HEK293T (cell line): ENCODE data around the gene HMGXB3.
"Not testable (repeated sequence)": the region's sequence is repeated elsewhere in the genome, so short reads cannot be mapped to it uniquely, and the experiment has no call there.

Experiments used
- CTCF ChIA-PET: fragments of 350-600 bp; formaldehyde crosslinking; extraction: SDS; loops from one replicate; lab custom pipeline; 2021; ENCODE audit warnings: antibody characterized with exemption, inconsistent platforms; lab: Yijun Ruan, JAX
- POLR2A ChIA-PET: fragments of 350-600 bp; formaldehyde crosslinking; extraction: SDS; loops from one replicate; lab custom pipeline; 2020; ENCODE audit warnings: antibody characterized with exemption, inconsistent platforms; lab: Yijun Ruan, JAX
- DNase-seq: peaks from one replicate; pipeline ENCODE4 v3.0.0; 2012; ENCODE audit warnings: mixed read lengths; ENCODE audit errors: extremely low spot score
- ARNT ChIP-seq: fragments of 450-650 bp; IDR thresholded peaks from 2 replicates; pipeline ENCODE4 v1.6.1; 2017; ENCODE audit warnings: mild to moderate bottlenecking
- BHLHE40 ChIP-seq: fragments of 450-650 bp; IDR thresholded peaks from 2 replicates; pipeline ENCODE4 v1.6.1; 2016; ENCODE audit warnings: mild to moderate bottlenecking, moderate library complexity, borderline replicate concordance
- CTBP1 ChIP-seq: fragments of 450-650 bp; IDR thresholded peaks from 2 replicates; pipeline ENCODE4 v1.6.1; 2016; ENCODE audit warnings: borderline replicate concordance
- ELF4 ChIP-seq: fragments of 450-650 bp; IDR thresholded peaks from 2 replicates; pipeline ENCODE4 v1.6.1; 2017; ENCODE audit warnings: antibody characterized with exemption
- FOXA1 ChIP-seq: fragments of 450-650 bp; IDR thresholded peaks from 2 replicates; pipeline ENCODE4 v1.6.1; 2016; ENCODE audit warnings: mild to moderate bottlenecking
- FOXK2 ChIP-seq: fragments of 450-650 bp; IDR thresholded peaks from 2 replicates; pipeline ENCODE4 v1.6.1; 2016; ENCODE audit warnings: mild to moderate bottlenecking
- FOXM1 ChIP-seq: fragments of 450-650 bp; IDR thresholded peaks from 2 replicates; pipeline ENCODE4 v1.6.1; 2017; ENCODE audit warnings: mild to moderate bottlenecking, borderline replicate concordance
- HDGF ChIP-seq: fragments of 450-650 bp; IDR thresholded peaks from 2 replicates; pipeline ENCODE4 v1.6.1; 2017; ENCODE audit warnings: antibody characterized with exemption, borderline replicate concordance
- L3MBTL2 ChIP-seq: fragments of 450-650 bp; conservative IDR thresholded peaks from 2 replicates; pipeline ENCODE4 v1.6.1; 2016; ENCODE audit warnings: mild to moderate bottlenecking
- LEF1 ChIP-seq: fragments of 450-650 bp; IDR thresholded peaks from 2 replicates; pipeline ENCODE4 v1.6.1; 2017; ENCODE audit warnings: mild to moderate bottlenecking, borderline replicate concordance
- NFRKB ChIP-seq: fragments of 450-650 bp; IDR thresholded peaks from 2 replicates; pipeline ENCODE4 v1.6.1; 2016; ENCODE audit warnings: mild to moderate bottlenecking, moderate library complexity
- SP1 ChIP-seq: fragments of 450-650 bp; IDR thresholded peaks from 2 replicates; pipeline ENCODE4 v1.6.1; 2017
- SUZ12 ChIP-seq: fragments of 450-650 bp; IDR thresholded peaks from 2 replicates; pipeline ENCODE4 v1.6.1; 2016; ENCODE audit warnings: mild to moderate bottlenecking
- TARDBP ChIP-seq: fragments of 450-650 bp; IDR thresholded peaks from 2 replicates; pipeline ENCODE4 v1.6.1; 2016
- ZNF384 ChIP-seq: fragments of 450-650 bp; IDR thresholded peaks from 2 replicates; pipeline ENCODE4 v1.6.1; 2016
- TF ChIP-seq, protein P1 (sequence below): fragments of 450-650 bp; IDR thresholded peaks from 2 replicates; pipeline ENCODE4 v1.6.1; 2016

Gene HMGXB3

DNA sequence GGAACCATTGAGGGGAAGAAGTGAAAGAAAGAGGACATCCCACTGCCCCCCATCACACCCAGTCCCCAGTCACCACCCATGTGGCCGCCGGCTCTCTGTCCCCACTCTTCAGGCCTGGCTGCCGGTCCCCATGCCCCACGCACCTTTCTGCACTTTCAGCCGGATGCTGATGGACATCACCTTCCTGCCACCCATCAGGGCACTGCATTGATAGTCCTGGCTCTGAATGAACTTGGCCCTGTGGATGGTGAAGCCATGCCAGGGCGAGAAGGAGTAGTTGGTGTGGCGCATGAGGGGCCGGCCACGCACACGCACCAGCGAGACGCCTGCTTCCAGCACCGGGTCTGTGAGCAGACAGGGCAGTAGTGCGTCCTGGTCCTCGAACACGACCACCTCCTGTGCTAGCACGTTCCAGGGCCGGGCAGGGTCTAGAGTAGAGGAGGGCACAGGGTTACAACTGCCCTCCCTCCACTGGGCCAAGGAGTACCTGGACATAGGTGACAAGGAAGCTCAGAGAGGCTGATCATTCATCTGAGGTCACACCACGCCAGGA is 79.4 kb downstream of the HMGXB3 start:
- no peak for TF ChIP-seq LEF1
- POLR2A ChIA-PET, result no interaction called here
- CTCF ChIA-PET, result no interaction called here
- no peak for DNase-seq

DNA sequence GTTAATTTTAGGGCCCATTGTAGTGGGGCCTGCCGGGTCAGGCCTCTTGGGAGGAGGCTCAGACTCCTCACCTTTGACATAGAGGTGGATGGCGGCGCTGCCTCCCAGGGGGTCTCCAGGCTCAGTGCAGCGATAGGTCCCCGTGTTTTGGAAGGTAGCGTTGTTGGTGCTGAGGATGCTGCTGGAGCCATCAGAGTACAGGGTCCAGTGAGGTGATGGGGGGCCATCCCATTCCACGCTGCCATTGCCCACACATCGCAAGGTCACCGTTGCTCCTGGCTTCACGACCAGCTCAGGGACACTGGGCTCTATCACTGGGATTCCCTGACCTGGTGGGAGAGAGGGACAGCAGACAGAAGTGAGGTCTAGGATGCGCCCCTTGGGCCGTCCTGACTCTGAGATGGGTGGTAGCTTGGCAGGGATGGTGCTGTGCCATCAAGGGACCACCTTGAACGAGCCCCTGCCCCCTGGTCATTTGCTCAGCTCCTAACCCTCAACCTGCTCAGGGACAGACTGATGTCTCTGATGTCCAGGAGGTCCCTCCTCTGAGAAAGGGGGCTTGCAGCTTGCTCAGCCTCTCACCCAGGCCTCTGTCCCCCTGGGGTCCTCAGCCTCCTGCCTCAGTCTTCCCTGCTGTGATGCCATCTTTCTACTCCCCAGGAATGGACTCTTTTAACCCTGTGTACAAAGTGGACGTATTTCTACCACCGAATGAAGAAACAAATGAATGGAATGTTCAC is 80.3 kb downstream of the HMGXB3 start:
- DNase-seq, result no peak
- POLR2A ChIA-PET, result no interaction called here
- CTCF ChIA-PET, result no interaction called here
- no peak for TF ChIP-seq FOXA1
- no peak for TF ChIP-seq NFRKB
- TF ChIP-seq TARDBP, result no peak
- TF ChIP-seq FOXK2, result no peak
- no peak for TF ChIP-seq FOXM1
- no peak for TF ChIP-seq SP1
- no peak for TF ChIP-seq ZNF384
- TF ChIP-seq CTBP1, result no peak
- no peak for TF ChIP-seq ARNT
- no peak for TF ChIP-seq BHLHE40
- TF ChIP-seq LEF1, result no peak

DNA sequence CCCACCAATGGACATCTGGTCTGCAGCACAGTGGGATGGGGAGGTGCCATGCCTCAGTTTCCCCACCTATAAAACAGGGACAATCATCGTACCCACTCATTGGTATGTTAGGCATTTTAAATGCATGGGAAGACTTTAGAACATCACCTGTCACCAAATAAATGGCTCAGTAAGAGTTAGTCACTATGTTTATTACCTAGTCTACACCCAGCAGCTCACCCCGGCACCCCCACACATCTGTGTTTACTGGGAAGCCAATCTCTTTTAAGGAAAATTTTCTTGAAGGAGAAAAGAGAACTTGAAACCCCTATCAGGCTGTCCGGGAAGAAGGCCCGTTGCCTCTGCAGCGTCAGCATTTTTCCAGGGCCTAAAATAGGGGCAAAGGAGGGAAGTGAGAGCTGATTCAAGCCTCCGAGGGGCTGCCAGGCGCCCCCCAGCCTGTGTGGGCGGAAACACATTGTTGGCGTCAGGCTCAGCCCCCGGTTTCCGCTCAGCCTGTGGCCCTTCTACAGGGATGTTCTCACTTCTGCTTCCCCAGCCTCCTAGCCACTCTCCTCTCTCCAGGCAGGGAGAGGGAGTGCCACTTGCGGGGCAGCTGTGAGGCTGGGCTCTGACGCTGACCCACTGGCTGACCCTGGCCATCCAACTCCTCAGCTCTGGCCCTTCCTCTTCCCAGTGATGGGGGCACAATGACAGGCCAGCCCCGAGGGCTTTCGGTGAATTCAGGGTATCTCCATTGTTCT is 81.2 kb downstream of the HMGXB3 start:
- DNase-seq, result no peak
- TF ChIP-seq ARNT, result no peak
- TF ChIP-seq ELF4, result no peak
- TF ChIP-seq ZNF384, result no peak
- TF ChIP-seq NFRKB, result no peak
- TF ChIP-seq L3MBTL2, result no peak
- TF ChIP-seq TARDBP, result no peak
- TF ChIP-seq, protein P1, sequence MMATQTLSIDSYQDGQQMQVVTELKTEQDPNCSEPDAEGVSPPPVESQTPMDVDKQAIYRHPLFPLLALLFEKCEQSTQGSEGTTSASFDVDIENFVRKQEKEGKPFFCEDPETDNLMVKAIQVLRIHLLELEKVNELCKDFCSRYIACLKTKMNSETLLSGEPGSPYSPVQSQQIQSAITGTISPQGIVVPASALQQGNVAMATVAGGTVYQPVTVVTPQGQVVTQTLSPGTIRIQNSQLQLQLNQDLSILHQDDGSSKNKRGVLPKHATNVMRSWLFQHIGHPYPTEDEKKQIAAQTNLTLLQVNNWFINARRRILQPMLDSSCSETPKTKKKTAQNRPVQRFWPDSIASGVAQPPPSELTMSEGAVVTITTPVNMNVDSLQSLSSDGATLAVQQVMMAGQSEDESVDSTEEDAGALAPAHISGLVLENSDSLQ, result no peak
- TF ChIP-seq LEF1, result no peak
- TF ChIP-seq FOXK2, result no peak
- no peak for TF ChIP-seq FOXA1
- TF ChIP-seq SUZ12, result no peak
- TF ChIP-seq HDGF, result no peak
- no peak for TF ChIP-seq CTBP1
- TF ChIP-seq FOXM1, result no peak
- TF ChIP-seq BHLHE40, result no peak
- CTCF ChIA-PET, result interaction anchor here (0.7 to 0.8 kb wide), 2 partner anchors 15 to 1586 kb away, joined by 3 read pairs; no protein-coding TSS in a partner anchor
- POLR2A ChIA-PET, result no interaction called here

DNA sequence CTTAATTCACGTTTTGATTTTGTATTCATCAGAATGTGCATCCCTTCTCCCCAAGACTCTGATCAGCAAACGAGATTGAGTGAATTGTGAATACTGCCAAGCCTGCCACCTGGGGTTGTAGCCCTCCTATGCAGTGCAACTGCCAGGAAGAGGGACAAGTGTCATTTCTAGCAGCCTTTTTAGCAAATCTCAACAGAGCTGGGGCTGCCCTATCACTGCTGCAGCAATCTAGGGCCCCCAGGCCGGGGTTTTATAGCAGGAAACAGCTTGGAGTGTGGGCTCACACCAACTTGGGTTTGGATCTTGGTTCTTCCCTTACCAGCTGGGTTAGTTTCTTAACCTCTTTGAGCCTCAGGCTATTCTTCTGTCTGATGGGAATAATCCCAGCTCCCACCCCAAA is 81.8 kb downstream of the HMGXB3 start:
- no peak for DNase-seq
- POLR2A ChIA-PET, result no interaction called here
- CTCF ChIA-PET, result interaction anchor here (0.7 to 0.8 kb wide), 2 partner anchors 16 to 1587 kb away, joined by 3 read pairs; no protein-coding TSS in a partner anchor
- no peak for TF ChIP-seq SUZ12

DNA sequence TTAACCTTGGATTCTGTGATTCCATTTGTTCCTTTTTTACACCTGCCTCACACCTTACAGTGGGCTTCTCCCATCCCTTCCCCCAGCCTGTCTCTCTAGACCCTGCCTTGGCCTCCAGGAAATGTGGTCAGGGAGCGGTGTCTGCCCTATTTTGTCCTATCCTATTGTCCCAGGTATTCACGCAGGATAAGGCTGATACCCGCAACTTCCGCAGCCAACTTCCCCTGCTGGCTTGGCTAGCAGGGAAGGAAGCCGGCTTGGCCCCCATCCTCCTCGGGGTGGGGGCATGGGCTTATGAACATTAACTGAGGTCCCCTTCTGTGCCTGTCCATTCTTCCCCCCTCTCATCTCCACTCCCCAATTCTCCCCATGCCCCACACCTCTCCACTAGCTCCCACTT is 82.3 kb downstream of the HMGXB3 start:
- ChIA-PET CTCF (interaction anchor here (0.8 kb wide), 1 partner anchor 17 kb away, joined by 3 read pairs; no protein-coding TSS in a partner anchor), POLR2A (no interaction called here)
- DNase-seq, result no peak
- TF ChIP-seq SP1 (no peak), HDGF (no peak), CTBP1 (no peak), LEF1 (no peak), NFRKB (no peak), FOXM1 (no peak), L3MBTL2 (no peak), ARNT (no peak), ZNF384 (no peak), TARDBP (no peak), FOXA1 (no peak), SUZ12 (no peak), ELF4 (no peak), BHLHE40 (no peak), FOXK2 (no peak)
- TF ChIP-seq, protein P1, result no peak

DNA sequence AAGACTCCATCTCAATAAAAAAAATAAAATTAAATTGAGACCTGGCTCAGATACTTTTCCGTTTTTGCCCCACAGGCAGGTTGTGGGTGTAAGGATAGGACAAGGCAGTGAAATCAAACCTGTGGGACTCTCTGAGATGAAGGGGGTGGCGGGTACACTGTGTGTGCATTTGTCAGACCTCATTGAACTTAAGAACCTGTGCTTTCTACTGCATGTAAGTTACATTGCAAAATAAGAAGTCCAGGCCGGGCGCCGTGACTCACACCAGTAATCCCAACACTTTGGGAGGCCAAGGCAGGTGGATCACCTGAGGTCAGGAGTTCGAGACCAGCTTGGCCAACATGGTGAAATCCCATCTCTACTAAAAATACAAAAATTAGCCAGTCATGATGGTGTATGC is 84.2 kb downstream of the HMGXB3 start:
- DNase-seq, POLR2A ChIA-PET, CTCF ChIA-PET: not testable (repeated sequence)
